HepG2 (cell line): Measurements from ENCODE around the gene DOCK9. TPM values are rescaled to one million over a fixed set of nuclear protein-coding genes. Genes with fewer than 3 reads are reported as not detected.

Experiments
- ATAC-seq: fragments of 200-7000 bp; cut with Tn5 transposase; 3 replicates; pipeline ENCODE4 v1.9.1; 2020; ENCODE audit warnings: mild to moderate bottlenecking, moderate library complexity
- BruUV-seq: library from RNA; stranded (reverse); fragments of 400-500 nt; replicated peaks from 2 replicates; lab custom pipeline; 2021; lab: Mats Ljungman, UMichigan
- CTCF ChIA-PET: fragments of 300-600 bp; formaldehyde crosslinking; extraction: SDS; loops from one replicate; lab custom pipeline; 2021; ENCODE audit warnings: low total read pairs, inconsistent platforms, low intra/inter-chr PET ratio; lab: Yijun Ruan, JAX
- POLR2A ChIA-PET: fragments of 350-600 bp; sonication (Branson Sonifier 250); formaldehyde crosslinking; loops from one replicate; lab custom pipeline; 2020; ENCODE audit warnings: antibody characterized with exemption, inconsistent platforms; lab: Yijun Ruan, JAX
- DNase-seq: peaks from one replicate; pipeline ENCODE4 v3.0.0-alpha.2; 2015; ENCODE audit warnings: low spot score
- FAIRE-seq: peaks from 3 replicates; lab custom pipeline; 2011; peaks lifted over from hg19 to GRCh38; lab: Jason Lieb, UNC
- H2AFZ ChIP-seq: one replicate; pipeline ENCODE4 v1.6.1; 2011; ENCODE audit warnings: low read length, inconsistent platforms
- H3K27ac ChIP-seq: fragments of 300-600 bp; 3 replicates; pipeline ENCODE4 v1.8.0; 2011; ENCODE audit warnings: mixed run types, mild to moderate bottlenecking, mixed read lengths, low read length, inconsistent platforms; ENCODE audit not compliant: insufficient read depth; ENCODE audit errors: extremely low read length
- H3K27me3 ChIP-seq, 2 experiments: fragments of 200-600 bp in 1 of 2; 2 replicates in 1 of 2; 3 replicates in 1 of 2; pipeline versions ENCODE4 v1.6.0 to v1.8.0; 2011; ENCODE audit warnings: low read length in 2 of 2, mild to moderate bottlenecking in 2 of 2, moderate library complexity in 2 of 2, inconsistent platforms in 1 of 2; ENCODE audit not compliant: insufficient read depth in 2 of 2, control insufficient read depth in 1 of 2
- H3K36me3 ChIP-seq, 2 experiments: fragments of 200-600 bp in 1 of 2; replicated peaks in 1 of 2; 2 replicates in 1 of 2; 3 replicates in 1 of 2; pipeline versions ENCODE4 v1.5.1 to v1.8.0; 2011; ENCODE audit warnings: low read length in 2 of 2, inconsistent platforms in 1 of 2; ENCODE audit not compliant: insufficient read depth in 2 of 2, control insufficient read depth in 1 of 2
- H3K4me1 ChIP-seq: 2 replicates; pipeline ENCODE4 v1.5.1; 2012; ENCODE audit warnings: low read length, inconsistent platforms; ENCODE audit not compliant: insufficient read depth
- H3K4me2 ChIP-seq: 2 replicates; pipeline ENCODE4 v1.6.0; 2011; ENCODE audit warnings: low read depth, low read length, inconsistent platforms
- H3K4me3 ChIP-seq, 3 experiments: fragments of 200-600 bp in 1 of 3; sonication (generic), shearing (Covaris generic) in 1 of 3; replicated peaks in 1 of 3; 2 replicates each; pipeline ENCODE4 v1.5.1; 2011 to 2016; ENCODE audit warnings: low read length in 3 of 3, inconsistent platforms in 2 of 3, low read depth in 2 of 3, mild to moderate bottlenecking in 2 of 3, control low read depth in 1 of 3, mixed read lengths in 1 of 3; ENCODE audit not compliant: insufficient read depth in 1 of 3
- H3K79me2 ChIP-seq: one replicate; pipeline ENCODE4 v1.6.1; 2011; ENCODE audit warnings: low read length, inconsistent platforms; ENCODE audit not compliant: insufficient read depth
- H3K9ac ChIP-seq: 2 replicates; pipeline ENCODE4 v1.6.0; 2011; ENCODE audit warnings: mild to moderate bottlenecking, low read depth, low read length, inconsistent platforms; ENCODE audit not compliant: insufficient read depth
- H3K9me3 ChIP-seq: 2 replicates; pipeline ENCODE4 v1.5.1; 2012; ENCODE audit warnings: mild to moderate bottlenecking, low read length
- H4K20me1 ChIP-seq: 2 replicates; pipeline ENCODE4 v1.6.0; 2011; ENCODE audit warnings: inconsistent platforms, mild to moderate bottlenecking, low read length, moderate library complexity; ENCODE audit not compliant: insufficient read depth
- IRX3 ChIP-seq: sonication (generic); formaldehyde crosslinking; IDR thresholded peaks from 2 replicates; pipeline ENCODE4 v1.8.1; 2023; ENCODE audit warnings: mild to moderate bottlenecking, low read depth, missing genetic modification reagents, borderline replicate concordance
- RELA ChIP-seq: sonication (generic); formaldehyde crosslinking; IDR thresholded peaks from 2 replicates; pipeline ENCODE4 v1.4.0; 2020; ENCODE audit warnings: missing genetic modification reagents
- SATB2 ChIP-seq: sonication (generic); formaldehyde crosslinking; IDR thresholded peaks from 2 replicates; pipeline ENCODE4 v1.5.0; 2020; ENCODE audit warnings: missing genetic modification reagents
- SETDB1 ChIP-seq: sonication (generic); formaldehyde crosslinking; IDR thresholded peaks from 2 replicates; pipeline ENCODE4 v1.5.1; 2020; ENCODE audit warnings: missing genetic modification reagents, mild to moderate bottlenecking, borderline replicate concordance
- SMAD1 ChIP-seq: sonication (generic); formaldehyde crosslinking; IDR thresholded peaks from 2 replicates; pipeline ENCODE4 v1.4.0; 2020; ENCODE audit warnings: missing genetic modification reagents, low read depth, mild to moderate bottlenecking, borderline replicate concordance
- SOX6 ChIP-seq, 2 experiments: fragments of 450-650 bp in 1 of 2; sonication (generic) in 1 of 2; formaldehyde crosslinking in 1 of 2; IDR thresholded peaks; 2 replicates each; pipeline versions ENCODE4 v1.4.0 to v1.6.1; 2017 to 2020; ENCODE audit warnings: antibody characterized with exemption in 1 of 2, mild to moderate bottlenecking in 1 of 2, missing genetic modification reagents in 1 of 2
- SP5 ChIP-seq: IDR thresholded peaks from 2 replicates; pipeline ENCODE4 v1.6.1; 2016; ENCODE audit warnings: low read depth, borderline replicate concordance
- ZNF441 ChIP-seq: sonication (generic); formaldehyde crosslinking; IDR thresholded peaks from 2 replicates; pipeline ENCODE4 v1.7.0; 2021; ENCODE audit warnings: missing genetic modification reagents, borderline replicate concordance
- ZNF749 ChIP-seq: sonication (generic); formaldehyde crosslinking; IDR thresholded peaks from 2 replicates; pipeline ENCODE4 v1.8.0; 2022; ENCODE audit warnings: mild to moderate bottlenecking, missing genetic modification reagents, moderate library complexity, borderline replicate concordance
- ZSCAN25 ChIP-seq: sonication (generic); formaldehyde crosslinking; IDR thresholded peaks from 2 replicates; pipeline ENCODE4 v1.8.0; 2022; ENCODE audit warnings: mild to moderate bottlenecking, missing genetic modification reagents
- ZSCAN9 ChIP-seq: IDR thresholded peaks from 2 replicates; pipeline ENCODE4 v1.6.1; 2016; ENCODE audit warnings: borderline replicate concordance
- WGBS: methylation state at CpG from one replicate; pipeline ENCODE4 v1.1.6; 2017; ENCODE audit warnings: low lambda C conversion rate; 5-methylcytosine and 5-hydroxymethylcytosine counted together
- in situ Hi-C: cut with HindIII; loops from 2 replicates; pipeline ENCODE4 v1.10.0; 2017; ENCODE audit warnings: low pct_unique_long_range_greater_than_20kb; ENCODE audit not compliant: extremely low pct_ligation_motif_present
- intact Hi-C: fragments of 100-400 bp; cut with micrococcal nuclease; formaldehyde crosslinking; loops from one replicate; pipeline ENCODE4 v1.10.0; 2022; ENCODE audit not compliant: unreplicated experiment
- polyA plus RNA-seq, 8 experiments: library from polyadenylated mRNA; depleted of rRNA in 3 of 8; stranded (reverse) in 7 of 8; unstranded in 1 of 8; fragments of >200 nt; fragmentation: Illumina TruSeq in 4 of 8; extraction: Trizol in 4 of 8; gene quantifications; 2 replicates each; pipeline versions ENCODE4 v1.2.1 to v1.2.3, GENCODE V29; 2011 to 2016; ENCODE audit warnings: low read depth in 4 of 8, missing spikeins in 1 of 8, mixed read lengths in 1 of 8; ENCODE audit not compliant: insufficient read depth in 1 of 8
- total RNA-seq, 5 experiments: library from RNA; depleted of rRNA; stranded (reverse); fragments of >200 nt; fragmentation: Illumina TruSeq; extraction: Trizol; gene quantifications; 2 replicates each; pipeline ENCODE4 v1.2.3, GENCODE V29; 2016; ENCODE audit warnings: low read depth in 1 of 5
- TF ChIP-seq, protein P1 (sequence below): IDR thresholded peaks from 2 replicates; pipeline ENCODE4 v1.6.1; 2016; ENCODE audit warnings: missing compliant biosample characterization, missing genetic modification reagents, borderline replicate concordance
- TF ChIP-seq, protein P2 (sequence below): sonication (generic); formaldehyde crosslinking; IDR thresholded peaks from 2 replicates; pipeline ENCODE4 v1.5.1; 2020; ENCODE audit warnings: mild to moderate bottlenecking, missing genetic modification reagents, borderline replicate concordance

DOCK9 gene
- total and polyA plus RNA-seq, 2 of the 13 experiments (the other 11 are each of a cell fraction or from before 2014, with no cell fraction given) = 0.44 to 0.97 TPM

DNA sequence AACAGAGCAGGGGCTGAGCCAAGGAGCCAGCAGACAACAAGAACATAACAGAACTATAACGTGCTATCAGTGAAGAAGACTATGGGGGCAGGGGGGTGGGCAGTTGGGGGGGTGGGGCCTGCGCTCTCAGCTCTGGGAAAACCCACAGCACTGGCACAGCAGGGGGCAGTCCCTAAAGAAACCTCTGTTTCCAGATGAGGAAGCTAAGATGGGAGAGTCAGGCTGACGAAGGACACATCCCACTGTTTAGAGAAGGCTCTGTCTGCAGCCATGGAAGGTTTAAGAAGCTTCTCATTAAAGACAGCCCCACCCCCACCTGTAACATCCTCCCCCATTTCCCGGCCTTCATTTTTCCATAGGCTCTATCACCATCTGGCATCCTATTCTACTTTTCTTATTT, 7.1 kb upstream of the DOCK9 start:
- Histone ChIP-seq H3K4me2 (no peak overlapping the region), H3K36me3 (no peaks in the 10 kb centered on the region), H3K27ac (no peak overlapping the region), H3K4me3 (no peak overlapping the region), H3K4me1 (peaks cover 35% of the 10 kb centered on the region), H3K9me3 (no peaks in the 10 kb centered on the region), H2AFZ (no peak overlapping the region), H3K27me3 (no peaks in the 10 kb centered on the region; a peak in 1 of 5 replicates), H3K79me2 (no peaks in the 10 kb centered on the region), H3K9ac (no peak overlapping the region), H4K20me1 (no peaks in the 10 kb centered on the region)
- in situ Hi-C loops (no loop called here), intact Hi-C loops (no loop called here)
- no peak for ATAC-seq
- POLR2A ChIA-PET = no interaction called here
- 65% methylated on average over 4 of the region's 4 CpGs for WGBS
- no TSS peak for BruUV-seq
- no peak for DNase-seq
- CTCF ChIA-PET = no interaction called here
- TF ChIP-seq SP5 (CRISPR knock-in tag) (no peak), ZNF749 (CRISPR knock-in tag) (no peak), ZSCAN25 (no peak), ZSCAN9 (no peak), SETDB1 (no peak), RELA (CRISPR knock-in tag) (no peak), ZNF441 (CRISPR knock-in tag) (no peak), SATB2 (CRISPR knock-in tag) (no peak), IRX3 (CRISPR knock-in tag) (no peak), SMAD1 (CRISPR knock-in tag) (no peak), SOX6 (IDR thresholded peaks at IDR 0.05) (no peak), SOX6 (CRISPR knock-in tag; IDR thresholded peaks at IDR 0.05) (no peak)
- TF ChIP-seq, protein P1, sequence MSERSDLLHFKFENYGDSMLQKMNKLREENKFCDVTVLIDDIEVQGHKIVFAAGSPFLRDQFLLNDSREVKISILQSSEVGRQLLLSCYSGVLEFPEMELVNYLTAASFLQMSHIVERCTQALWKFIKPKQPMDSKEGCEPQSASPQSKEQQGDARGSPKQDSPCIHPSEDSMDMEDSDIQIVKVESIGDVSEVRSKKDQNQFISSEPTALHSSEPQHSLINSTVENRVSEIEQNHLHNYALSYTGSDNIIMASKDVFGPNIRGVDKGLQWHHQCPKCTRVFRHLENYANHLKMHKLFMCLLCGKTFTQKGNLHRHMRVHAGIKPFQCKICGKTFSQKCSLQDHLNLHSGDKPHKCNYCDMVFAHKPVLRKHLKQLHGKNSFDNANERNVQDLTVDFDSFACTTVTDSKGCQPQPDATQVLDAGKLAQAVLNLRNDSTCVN = no peak
- TF ChIP-seq, protein P2, sequence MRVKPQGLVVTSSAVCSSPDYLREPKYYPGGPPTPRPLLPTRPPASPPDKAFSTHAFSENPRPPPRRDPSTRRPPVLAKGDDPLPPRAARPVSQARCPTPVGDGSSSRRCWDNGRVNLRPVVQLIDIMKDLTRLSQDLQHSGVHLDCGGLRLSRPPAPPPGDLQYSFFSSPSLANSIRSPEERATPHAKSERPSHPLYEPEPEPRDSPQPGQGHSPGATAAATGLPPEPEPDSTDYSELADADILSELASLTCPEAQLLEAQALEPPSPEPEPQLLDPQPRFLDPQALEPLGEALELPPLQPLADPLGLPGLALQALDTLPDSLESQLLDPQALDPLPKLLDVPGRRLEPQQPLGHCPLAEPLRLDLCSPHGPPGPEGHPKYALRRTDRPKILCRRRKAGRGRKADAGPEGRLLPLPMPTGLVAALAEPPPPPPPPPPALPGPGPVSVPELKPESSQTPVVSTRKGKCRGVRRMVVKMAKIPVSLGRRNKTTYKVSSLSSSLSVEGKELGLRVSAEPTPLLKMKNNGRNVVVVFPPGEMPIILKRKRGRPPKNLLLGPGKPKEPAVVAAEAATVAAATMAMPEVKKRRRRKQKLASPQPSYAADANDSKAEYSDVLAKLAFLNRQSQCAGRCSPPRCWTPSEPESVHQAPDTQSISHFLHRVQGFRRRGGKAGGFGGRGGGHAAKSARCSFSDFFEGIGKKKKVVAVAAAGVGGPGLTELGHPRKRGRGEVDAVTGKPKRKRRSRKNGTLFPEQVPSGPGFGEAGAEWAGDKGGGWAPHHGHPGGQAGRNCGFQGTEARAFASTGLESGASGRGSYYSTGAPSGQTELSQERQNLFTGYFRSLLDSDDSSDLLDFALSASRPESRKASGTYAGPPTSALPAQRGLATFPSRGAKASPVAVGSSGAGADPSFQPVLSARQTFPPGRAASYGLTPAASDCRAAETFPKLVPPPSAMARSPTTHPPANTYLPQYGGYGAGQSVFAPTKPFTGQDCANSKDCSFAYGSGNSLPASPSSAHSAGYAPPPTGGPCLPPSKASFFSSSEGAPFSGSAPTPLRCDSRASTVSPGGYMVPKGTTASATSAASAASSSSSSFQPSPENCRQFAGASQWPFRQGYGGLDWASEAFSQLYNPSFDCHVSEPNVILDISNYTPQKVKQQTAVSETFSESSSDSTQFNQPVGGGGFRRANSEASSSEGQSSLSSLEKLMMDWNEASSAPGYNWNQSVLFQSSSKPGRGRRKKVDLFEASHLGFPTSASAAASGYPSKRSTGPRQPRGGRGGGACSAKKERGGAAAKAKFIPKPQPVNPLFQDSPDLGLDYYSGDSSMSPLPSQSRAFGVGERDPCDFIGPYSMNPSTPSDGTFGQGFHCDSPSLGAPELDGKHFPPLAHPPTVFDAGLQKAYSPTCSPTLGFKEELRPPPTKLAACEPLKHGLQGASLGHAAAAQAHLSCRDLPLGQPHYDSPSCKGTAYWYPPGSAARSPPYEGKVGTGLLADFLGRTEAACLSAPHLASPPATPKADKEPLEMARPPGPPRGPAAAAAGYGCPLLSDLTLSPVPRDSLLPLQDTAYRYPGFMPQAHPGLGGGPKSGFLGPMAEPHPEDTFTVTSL (CRISPR knock-in tag) = no peak
- no peak for FAIRE-seq
